GM23338 (cell line): Measurements from ENCODE around the gene GSTT4. TPM values are rescaled to one million over a fixed set of nuclear protein-coding genes. Genes with fewer than 3 reads are reported as not detected.

Source experiments
- ATAC-seq: fragments of 200-7000 bp; cut with Tn5 transposase; 3 replicates; pipeline ENCODE4 v1.9.1; 2020
- DNase-seq: peaks from one replicate; pipeline ENCODE4 v3.0.0-alpha.2; 2015; ENCODE audit warnings: low spot score
- H2AFZ ChIP-seq: fragments of 200-600 bp; sonication (generic); 2 replicates; pipeline ENCODE4 v1.8.0; 2016; ENCODE audit warnings: antibody characterized with exemption, mild to moderate bottlenecking, moderate library complexity
- H3F3A ChIP-seq: fragments of 200-600 bp; sonication (generic); replicated peaks from 2 replicates; pipeline ENCODE4 v1.8.0; 2017; ENCODE audit warnings: antibody characterized with exemption, mixed run types, low read depth
- H3K27ac ChIP-seq: fragments of 200-600 bp; sonication (generic); 2 replicates; pipeline ENCODE4 v1.6.1; 2016; ENCODE audit warnings: low read depth
- H3K27me3 ChIP-seq: fragments of 200-600 bp; sonication (generic); 2 replicates; pipeline ENCODE4 v1.8.0; 2016; ENCODE audit warnings: mild to moderate bottlenecking, mixed run types, moderate library complexity; ENCODE audit not compliant: insufficient read depth
- H3K36me3 ChIP-seq: fragments of 200-600 bp; sonication (generic); 2 replicates; pipeline ENCODE4 v1.8.0; 2016; ENCODE audit warnings: mild to moderate bottlenecking; ENCODE audit not compliant: insufficient read depth
- H3K4me1 ChIP-seq: fragments of 200-600 bp; sonication (generic); 2 replicates; pipeline ENCODE4 v1.8.0; 2016; ENCODE audit warnings: mild to moderate bottlenecking, moderate library complexity; ENCODE audit not compliant: insufficient read depth
- H3K4me2 ChIP-seq: fragments of 200-600 bp; sonication (generic); 2 replicates; pipeline ENCODE4 v1.7.1; 2017; ENCODE audit warnings: mixed run types
- H3K4me3 ChIP-seq: fragments of 200-600 bp; sonication (generic); 2 replicates; pipeline ENCODE4 v1.6.1; 2016; ENCODE audit warnings: mixed run types
- H3K79me2 ChIP-seq: fragments of 200-600 bp; sonication (generic); replicated peaks from 2 replicates; pipeline ENCODE4 v1.8.0; 2017; ENCODE audit warnings: mild to moderate bottlenecking; ENCODE audit not compliant: insufficient read depth
- H3K9me2 ChIP-seq: fragments of 200-600 bp; sonication (generic); 2 replicates; pipeline ENCODE4 v1.8.0; 2017; ENCODE audit not compliant: insufficient read depth
- H4K20me1 ChIP-seq: fragments of 200-600 bp; sonication (generic); replicated peaks from 2 replicates; pipeline ENCODE4 v1.8.0; 2017; ENCODE audit warnings: mild to moderate bottlenecking; ENCODE audit not compliant: insufficient read depth
- H3K27ac Mint-ChIP-seq: 2 replicates; pipeline ENCODE4 v1.8.0; 2020; ENCODE audit warnings: inconsistent platforms, mild to moderate bottlenecking, moderate library complexity, mixed read lengths
- H3K27me3 Mint-ChIP-seq: 3 replicates; pipeline ENCODE4 v1.8.0; 2022; ENCODE audit warnings: low read depth, mild to moderate bottlenecking, moderate library complexity, mixed read lengths, inconsistent platforms; ENCODE audit not compliant: insufficient read depth, poor library complexity
- H3K36me3 Mint-ChIP-seq: 3 replicates; pipeline ENCODE4 v1.8.0; 2021; ENCODE audit warnings: low read depth, mild to moderate bottlenecking, inconsistent platforms, moderate library complexity, mixed read lengths
- H3K4me1 Mint-ChIP-seq: 3 replicates; pipeline ENCODE4 v1.8.0; 2020; ENCODE audit warnings: mild to moderate bottlenecking, inconsistent platforms, mixed read lengths
- H3K4me3 Mint-ChIP-seq: 3 replicates; pipeline ENCODE4 v1.8.0; 2021; ENCODE audit warnings: moderate library complexity, mild to moderate bottlenecking, inconsistent platforms, mixed read lengths
- H3K9me3 Mint-ChIP-seq: 3 replicates; pipeline ENCODE4 v1.8.0; 2020; ENCODE audit warnings: moderate library complexity, mild to moderate bottlenecking, inconsistent platforms, mixed read lengths
- CREB1 ChIP-seq: fragments of 250-450 bp; sonication (Bioruptor Pico); IDR thresholded peaks from 2 replicates; pipeline ENCODE4 v1.5.0; 2020; ENCODE audit warnings: low read depth, mild to moderate bottlenecking, moderate library complexity
- ETS1 ChIP-seq: IDR thresholded peaks from 2 replicates; pipeline ENCODE4 v1.6.1; 2016; ENCODE audit warnings: antibody characterized with exemption
- EZH2 ChIP-seq: fragments of 200-600 bp; sonication (generic); IDR thresholded peaks from one replicate; pipeline ENCODE4 v1.8.0; 2017; ENCODE audit warnings: antibody characterized with exemption, mild to moderate bottlenecking, low read depth; ENCODE audit not compliant: unreplicated experiment
- EZH2phosphoT487 ChIP-seq: fragments of 200-600 bp; sonication (generic); IDR thresholded peaks from one replicate; pipeline ENCODE4 v1.8.1; 2018; ENCODE audit warnings: antibody characterized with exemption; ENCODE audit not compliant: unreplicated experiment
- JUNB ChIP-seq: IDR thresholded peaks from one replicate; pipeline ENCODE4 v1.6.1; 2016; ENCODE audit warnings: antibody characterized with exemption; ENCODE audit not compliant: unreplicated experiment
- POLR2AphosphoS5 ChIP-seq: IDR thresholded peaks from 2 replicates; pipeline ENCODE4 v1.6.1; 2016; ENCODE audit warnings: antibody characterized with exemption, low read depth
- REST ChIP-seq: IDR thresholded peaks from one replicate; pipeline ENCODE4 v1.6.1; 2018; ENCODE audit warnings: antibody characterized with exemption; ENCODE audit not compliant: unreplicated experiment
- STAT1 ChIP-seq: IDR thresholded peaks from one replicate; pipeline ENCODE4 v1.6.1; 2016; ENCODE audit warnings: antibody characterized with exemption; ENCODE audit not compliant: unreplicated experiment
- ZNF114 ChIP-seq: fragments of 250-450 bp; sonication (Bioruptor Pico); IDR thresholded peaks from 2 replicates; pipeline ENCODE4 v1.5.0; 2020; ENCODE audit warnings: mild to moderate bottlenecking, moderate library complexity
- ZNF331 ChIP-seq: fragments of 250-450 bp; sonication (Bioruptor Pico); IDR thresholded peaks from 2 replicates; pipeline ENCODE4 v1.5.0; 2020; ENCODE audit warnings: low read depth, mild to moderate bottlenecking, moderate library complexity
- polyA plus RNA-seq: library from polyadenylated mRNA; unstranded; fragments of >200 nt; fragmentation: Nextera tagmentation; extraction: Ambion mirVana; gene quantifications from 2 replicates; pipeline ENCODE4 v1.2.1, GENCODE V29; 2016
- total RNA-seq: library from RNA; depleted of rRNA; stranded (reverse); fragments of >200 nt; shearing (Covaris generic); gene quantifications from 2 replicates; pipeline ENCODE4 v1.2.3, GENCODE V29; 2014
- TF ChIP-seq, protein P1 (sequence below), 2 experiments: fragments of 200-600 bp in 1 of 2; sonication (generic) in 1 of 2; conservative IDR thresholded peaks; 2 replicates each; pipeline versions ENCODE4 v1.5.1 to v1.6.1; 2016 to 2017; ENCODE audit warnings: antibody characterized with exemption in 2 of 2, low read depth in 2 of 2, mild to moderate bottlenecking in 2 of 2, moderate library complexity in 1 of 2

The GSTT4 gene
- total and polyA plus RNA-seq, 2 experiments from 2014 or later, result not detected

- peaks cover 16% of the 10 kb centered on the region for H3K36me3 Mint-ChIP-seq
- peaks cover 8% of the 10 kb centered on the region for H3K27me3 Mint-ChIP-seq
- H3K27me3 ChIP-seq, result no peaks in the 10 kb centered on the region
- ATAC-seq (no peak), DNase-seq (no peak)
- H3K4me3 Mint-ChIP-seq, result no peak overlapping the region
- no peaks in the 10 kb centered on the region for H3K9me2 ChIP-seq
- H3K4me1 Mint-ChIP-seq, result peaks cover 5% of the 10 kb centered on the region; the same call in 2 of the 3 replicates
- no peaks in the 10 kb centered on the region for H3K4me1 ChIP-seq
- no peak overlapping the region for H3K4me2 ChIP-seq
- H3K36me3 ChIP-seq, result peaks cover 1% of the 10 kb centered on the region; the same call in 1 of the 2 replicates
- peaks cover 44% of the 10 kb centered on the region for H3K79me2 ChIP-seq
- TF ChIP-seq EZH2phosphoT487, result no peak
- TF ChIP-seq STAT1, result no peak
- TF ChIP-seq ZNF331, result no peak
- no peak for TF ChIP-seq JUNB
- TF ChIP-seq, protein P1, sequence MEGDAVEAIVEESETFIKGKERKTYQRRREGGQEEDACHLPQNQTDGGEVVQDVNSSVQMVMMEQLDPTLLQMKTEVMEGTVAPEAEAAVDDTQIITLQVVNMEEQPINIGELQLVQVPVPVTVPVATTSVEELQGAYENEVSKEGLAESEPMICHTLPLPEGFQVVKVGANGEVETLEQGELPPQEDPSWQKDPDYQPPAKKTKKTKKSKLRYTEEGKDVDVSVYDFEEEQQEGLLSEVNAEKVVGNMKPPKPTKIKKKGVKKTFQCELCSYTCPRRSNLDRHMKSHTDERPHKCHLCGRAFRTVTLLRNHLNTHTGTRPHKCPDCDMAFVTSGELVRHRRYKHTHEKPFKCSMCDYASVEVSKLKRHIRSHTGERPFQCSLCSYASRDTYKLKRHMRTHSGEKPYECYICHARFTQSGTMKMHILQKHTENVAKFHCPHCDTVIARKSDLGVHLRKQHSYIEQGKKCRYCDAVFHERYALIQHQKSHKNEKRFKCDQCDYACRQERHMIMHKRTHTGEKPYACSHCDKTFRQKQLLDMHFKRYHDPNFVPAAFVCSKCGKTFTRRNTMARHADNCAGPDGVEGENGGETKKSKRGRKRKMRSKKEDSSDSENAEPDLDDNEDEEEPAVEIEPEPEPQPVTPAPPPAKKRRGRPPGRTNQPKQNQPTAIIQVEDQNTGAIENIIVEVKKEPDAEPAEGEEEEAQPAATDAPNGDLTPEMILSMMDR (conservative IDR thresholded peaks at IDR 0.05; ENCODE audit: low read depth in 2 of 2), result no peak
- no peak for TF ChIP-seq REST
- H3K4me3 ChIP-seq, result no peak overlapping the region
- H4K20me1 ChIP-seq, result peaks cover 27% of the 10 kb centered on the region
- peak overlapping the region; percentile 15; the same call in 1 of the 2 replicates for H3K27ac Mint-ChIP-seq
- H3F3A ChIP-seq, result no peaks in the 10 kb centered on the region
- H3K27ac ChIP-seq, result no peak overlapping the region
- H2AFZ ChIP-seq, result no peak overlapping the region
- H3K9me3 Mint-ChIP-seq, result no peaks in the 10 kb centered on the region
Measured at GRCh38 chr22:24033731-24034130, 28.5 kb upstream of the GSTT4 start.

DNA sequence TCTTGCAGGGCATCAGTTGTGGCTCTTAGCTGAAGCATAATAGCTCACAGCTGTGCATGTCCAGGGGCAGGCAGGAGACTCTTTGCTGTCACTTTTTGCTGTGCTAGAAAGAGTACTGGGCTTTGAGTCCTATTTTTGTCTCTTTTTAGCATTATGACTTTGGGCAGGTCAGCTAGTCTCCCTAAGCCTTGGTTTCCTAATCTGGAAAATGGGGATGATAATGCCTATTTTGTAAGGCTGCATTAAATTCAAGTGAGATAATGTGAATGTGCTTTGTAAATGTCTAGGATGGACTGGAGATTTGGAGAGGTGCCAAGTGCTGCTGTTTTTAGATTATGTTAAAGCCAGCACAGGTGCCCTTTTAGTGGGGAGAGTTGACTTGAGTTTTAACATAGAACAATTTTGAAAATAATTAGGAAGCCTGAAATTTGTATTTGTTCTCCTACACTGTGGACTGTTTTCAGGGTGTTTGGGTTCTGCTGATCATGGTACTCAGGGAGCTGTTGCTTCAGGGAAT, 25.0 kb upstream of the GSTT4 start:
- ATAC-seq (no peak), DNase-seq (no peak)
- H3K27ac Mint-ChIP-seq, result no peak overlapping the region
- Histone ChIP-seq H3K36me3 (no peaks in the 10 kb centered on the region), H2AFZ (no peak overlapping the region), H3F3A (no peaks in the 10 kb centered on the region), H3K79me2 (peaks cover 64% of the 10 kb centered on the region), H3K9me2 (no peaks in the 10 kb centered on the region), H3K4me1 (no peaks in the 10 kb centered on the region), H4K20me1 (peaks cover 30% of the 10 kb centered on the region), H3K27me3 (no peaks in the 10 kb centered on the region), H3K4me2 (no peak overlapping the region), H3K27ac (no peak overlapping the region), H3K4me3 (no peak overlapping the region)
- H3K36me3 Mint-ChIP-seq, result no peaks in the 10 kb centered on the region
- TF ChIP-seq CREB1 (CRISPR knock-in tag) (no peak), POLR2AphosphoS5 (no peak), EZH2 (no peak), ZNF331 (no peak), REST (no peak), ZNF114 (CRISPR knock-in tag) (no peak), JUNB (no peak), STAT1 (no peak), ETS1 (no peak), EZH2phosphoT487 (no peak)
- TF ChIP-seq, protein P1 (conservative IDR thresholded peaks at IDR 0.05; ENCODE audit: low read depth in 2 of 2), result no peak
- peaks cover 8% of the 10 kb centered on the region; the same call in 2 of the 3 replicates for H3K4me1 Mint-ChIP-seq
- H3K27me3 Mint-ChIP-seq, result peaks cover 5% of the 10 kb centered on the region
- no peak overlapping the region for H3K4me3 Mint-ChIP-seq
- no peaks in the 10 kb centered on the region for H3K9me3 Mint-ChIP-seq
